Hepatocyte (in vitro differentiated cells): ENCODE measurements around the gene TRIM61. TPM values are rescaled to one million over a fixed set of nuclear protein-coding genes. Genes with fewer than 3 reads are reported as not detected.
"Not testable (repeated sequence)": the region's sequence is repeated elsewhere in the genome, so short reads cannot be mapped to it uniquely, and the experiment has no call there.

Experiments
- DNase-seq: peaks from one replicate; pipeline ENCODE4 v3.0.0-alpha.2; 2016; ENCODE audit warnings: low spot score
- H2AFZ ChIP-seq: fragments of 200-600 bp; sonication (generic); 2 replicates; pipeline ENCODE4 v1.6.0; 2016; ENCODE audit warnings: antibody characterized with exemption, mild to moderate bottlenecking
- H3K27ac ChIP-seq: fragments of 200-600 bp; sonication (generic); 2 replicates; pipeline ENCODE4 v1.5.1; 2016; ENCODE audit warnings: mild to moderate bottlenecking
- H3K27me3 ChIP-seq: fragments of 200-600 bp; sonication (generic); 2 replicates; pipeline ENCODE4 v1.6.1; 2016
- H3K36me3 ChIP-seq: fragments of 200-600 bp; sonication (generic); replicated peaks from 2 replicates; pipeline ENCODE4 v1.5.1; 2016; ENCODE audit warnings: low read depth; ENCODE audit not compliant: insufficient read depth
- H3K4me1 ChIP-seq: fragments of 200-600 bp; sonication (generic); 2 replicates; pipeline ENCODE4 v1.5.1; 2016; ENCODE audit warnings: mild to moderate bottlenecking, moderate library complexity; ENCODE audit not compliant: insufficient read depth
- H3K4me2 ChIP-seq: fragments of 200-600 bp; sonication (generic); 2 replicates; pipeline ENCODE4 v1.6.0; 2016
- H3K4me3 ChIP-seq: fragments of 200-600 bp; sonication (generic); 2 replicates; pipeline ENCODE4 v1.5.1; 2016; ENCODE audit warnings: mild to moderate bottlenecking
- H3K79me2 ChIP-seq: fragments of 200-600 bp; sonication (generic); 2 replicates; pipeline ENCODE4 v1.6.0; 2017; ENCODE audit warnings: mild to moderate bottlenecking
- H3K9me2 ChIP-seq: fragments of 200-600 bp; sonication (generic); replicated peaks from 2 replicates; pipeline ENCODE4 v1.6.0; 2017; ENCODE audit warnings: mild to moderate bottlenecking; ENCODE audit not compliant: insufficient read depth
- H3K9me3 ChIP-seq: fragments of 200-600 bp; sonication (generic); 2 replicates; pipeline ENCODE4 v1.5.1; 2016; ENCODE audit warnings: low read depth, mild to moderate bottlenecking
- H4K20me1 ChIP-seq: fragments of 200-600 bp; sonication (generic); 2 replicates; pipeline ENCODE4 v1.6.0; 2016; ENCODE audit warnings: mild to moderate bottlenecking; ENCODE audit not compliant: insufficient read depth, poor library complexity, severe bottlenecking
- EZH2 ChIP-seq: fragments of 200-600 bp; sonication (generic); IDR thresholded peaks from 2 replicates; pipeline ENCODE4 v1.6.1; 2016; ENCODE audit warnings: antibody characterized with exemption, mild to moderate bottlenecking, borderline replicate concordance
- EZH2phosphoT487 ChIP-seq: fragments of 200-600 bp; sonication (generic); IDR thresholded peaks from one replicate; pipeline ENCODE4 v1.6.1; 2018; ENCODE audit warnings: antibody characterized with exemption, mild to moderate bottlenecking, low read depth, moderate library complexity; ENCODE audit not compliant: unreplicated experiment, severe bottlenecking
- WGBS: methylation state at CpG from one replicate; pipeline ENCODE4 v1.1.6; 2016; ENCODE audit warnings: low lambda C conversion rate; ENCODE audit errors: missing lambda C conversion rate; 5-methylcytosine and 5-hydroxymethylcytosine counted together
- polyA plus RNA-seq: library from polyadenylated mRNA; unstranded; fragments of >200 nt; fragmentation: Nextera tagmentation; extraction: Ambion mirVana; gene quantifications from 2 replicates; pipeline ENCODE4 v1.2.1, GENCODE V29; 2016
- total RNA-seq: library from RNA; depleted of rRNA; stranded (reverse); fragments of >200 nt; gene quantifications from 2 replicates; pipeline ENCODE4 v1.2.3, GENCODE V29; 2014
- TF ChIP-seq, protein P1 (sequence below): fragments of 200-600 bp; sonication (generic); IDR thresholded peaks from 2 replicates; pipeline ENCODE4 v1.5.1; 2016; ENCODE audit warnings: antibody characterized with exemption, mild to moderate bottlenecking; ENCODE audit not compliant: poor library complexity

The TRIM61 gene
- total and polyA plus RNA-seq, 2 experiments from 2014 or later = not detected

DNA sequence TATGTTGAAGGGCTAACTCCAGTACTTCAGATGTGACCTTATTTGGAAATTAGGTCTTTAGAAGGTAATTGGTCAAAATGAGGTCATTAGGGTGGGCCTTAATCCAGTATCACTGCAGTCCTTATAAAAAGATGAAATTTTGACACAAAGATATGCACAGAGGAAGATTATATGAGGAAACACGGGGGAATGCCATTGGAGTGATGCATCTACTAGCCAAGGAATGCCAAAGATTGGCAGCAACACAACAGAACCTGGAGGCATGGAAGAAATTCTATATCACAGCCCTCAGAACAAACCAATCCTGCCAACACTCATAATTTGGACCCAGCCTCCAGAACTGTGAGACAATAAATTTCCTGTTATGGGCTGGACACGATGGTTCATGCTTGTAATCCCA is 17.6 kb downstream of the TRIM61 start:
- DNase-seq = no peak
- Histone ChIP-seq H4K20me1 (no peaks in the 10 kb centered on the region), H3K36me3 (no peaks in the 10 kb centered on the region), H2AFZ (no peak overlapping the region), H3K27me3 (no peaks in the 10 kb centered on the region), H3K9me3 (no peaks in the 10 kb centered on the region), H3K4me1 (peaks cover 3% of the 10 kb centered on the region), H3K4me2 (no peak overlapping the region), H3K4me3 (no peak overlapping the region), H3K79me2 (peaks cover 3% of the 10 kb centered on the region), H3K27ac (no peak overlapping the region), H3K9me2 (no peaks in the 10 kb centered on the region)
- TF ChIP-seq EZH2phosphoT487 (no peak), EZH2 (no peak)
- TF ChIP-seq, protein P1, sequence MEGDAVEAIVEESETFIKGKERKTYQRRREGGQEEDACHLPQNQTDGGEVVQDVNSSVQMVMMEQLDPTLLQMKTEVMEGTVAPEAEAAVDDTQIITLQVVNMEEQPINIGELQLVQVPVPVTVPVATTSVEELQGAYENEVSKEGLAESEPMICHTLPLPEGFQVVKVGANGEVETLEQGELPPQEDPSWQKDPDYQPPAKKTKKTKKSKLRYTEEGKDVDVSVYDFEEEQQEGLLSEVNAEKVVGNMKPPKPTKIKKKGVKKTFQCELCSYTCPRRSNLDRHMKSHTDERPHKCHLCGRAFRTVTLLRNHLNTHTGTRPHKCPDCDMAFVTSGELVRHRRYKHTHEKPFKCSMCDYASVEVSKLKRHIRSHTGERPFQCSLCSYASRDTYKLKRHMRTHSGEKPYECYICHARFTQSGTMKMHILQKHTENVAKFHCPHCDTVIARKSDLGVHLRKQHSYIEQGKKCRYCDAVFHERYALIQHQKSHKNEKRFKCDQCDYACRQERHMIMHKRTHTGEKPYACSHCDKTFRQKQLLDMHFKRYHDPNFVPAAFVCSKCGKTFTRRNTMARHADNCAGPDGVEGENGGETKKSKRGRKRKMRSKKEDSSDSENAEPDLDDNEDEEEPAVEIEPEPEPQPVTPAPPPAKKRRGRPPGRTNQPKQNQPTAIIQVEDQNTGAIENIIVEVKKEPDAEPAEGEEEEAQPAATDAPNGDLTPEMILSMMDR = no peak
- WGBS = 92% methylated on average over 2 of the region's 2 CpGs

GRCh38 chr4:164959421-164959820 is 18.0 kb downstream of the TRIM61 start:
- H3K27ac ChIP-seq, H3K4me1 ChIP-seq, H3K9me2 ChIP-seq, H3K4me3 ChIP-seq, H3K9me3 ChIP-seq, H4K20me1 ChIP-seq, H3K36me3 ChIP-seq, H2AFZ ChIP-seq, H3K79me2 ChIP-seq, H3K27me3 ChIP-seq, H3K4me2 ChIP-seq, DNase-seq: not testable (repeated sequence)
- WGBS = 64% methylated on average over 2 of the region's 3 CpGs

DNA sequence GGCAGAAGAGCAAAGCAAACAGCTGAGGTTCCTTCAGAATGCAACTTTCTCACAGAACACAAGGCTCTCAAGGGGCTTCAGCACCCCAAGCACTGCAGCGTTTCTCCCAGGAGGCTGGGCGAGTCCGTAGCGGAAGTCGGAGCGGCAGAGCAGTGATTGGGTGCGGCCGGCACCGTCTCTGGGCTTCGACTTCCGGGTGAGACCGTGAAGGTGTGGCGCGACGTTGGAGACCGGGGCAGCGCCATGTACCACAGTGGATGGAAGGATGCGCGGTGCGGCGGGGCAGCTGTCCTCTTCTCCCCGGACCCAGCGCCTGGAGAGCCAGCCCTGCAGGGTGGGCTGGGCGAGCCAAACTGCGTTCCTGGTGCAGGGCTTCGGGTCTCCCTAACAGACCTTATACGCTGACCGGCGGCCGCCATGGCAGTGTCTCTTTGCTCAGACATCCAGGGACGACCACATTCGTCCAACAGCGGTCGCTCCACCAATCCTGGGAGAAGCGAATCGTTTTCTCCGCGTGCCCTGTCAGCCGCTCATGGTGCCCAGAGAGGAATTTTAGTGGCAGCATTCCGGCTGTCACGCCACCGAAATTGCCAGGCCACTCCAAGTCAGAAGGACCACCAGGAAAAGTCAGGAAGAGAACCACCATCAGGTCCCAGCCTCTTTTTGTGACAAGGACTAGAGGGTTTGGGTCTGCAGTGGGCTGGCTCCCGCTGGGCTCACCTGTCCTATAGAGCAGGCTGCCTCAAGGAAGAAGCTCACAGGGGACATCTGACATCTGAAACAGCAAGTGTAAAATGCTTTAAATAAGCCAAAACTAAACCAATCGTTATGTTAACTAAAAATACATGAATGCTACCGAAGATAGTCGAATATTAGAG is 20.5 kb downstream of the TRIM61 start:
- Histone ChIP-seq H3K9me2 (no peaks in the 10 kb centered on the region), H3K79me2 (peaks cover 3% of the 10 kb centered on the region), H3K27me3 (no peaks in the 10 kb centered on the region), H3K4me1 (peaks cover 3% of the 10 kb centered on the region), H3K4me3 (peak overlapping the region; percentile 37), H3K36me3 (no peaks in the 10 kb centered on the region), H2AFZ (peak overlapping the region; percentile 87), H4K20me1 (no peaks in the 10 kb centered on the region), H3K4me2 (peak overlapping the region; percentile 80), H3K27ac (peak overlapping the region; percentile 72), H3K9me3 (no peaks in the 10 kb centered on the region)
- DNase-seq = peak; percentile 90
- TF ChIP-seq, protein P1 = no peak
- TF ChIP-seq EZH2phosphoT487 = no peak
- peak; percentile 47 for TF ChIP-seq EZH2
- 9% methylated on average over 46 of the region's 46 CpGs for WGBS

DNA sequence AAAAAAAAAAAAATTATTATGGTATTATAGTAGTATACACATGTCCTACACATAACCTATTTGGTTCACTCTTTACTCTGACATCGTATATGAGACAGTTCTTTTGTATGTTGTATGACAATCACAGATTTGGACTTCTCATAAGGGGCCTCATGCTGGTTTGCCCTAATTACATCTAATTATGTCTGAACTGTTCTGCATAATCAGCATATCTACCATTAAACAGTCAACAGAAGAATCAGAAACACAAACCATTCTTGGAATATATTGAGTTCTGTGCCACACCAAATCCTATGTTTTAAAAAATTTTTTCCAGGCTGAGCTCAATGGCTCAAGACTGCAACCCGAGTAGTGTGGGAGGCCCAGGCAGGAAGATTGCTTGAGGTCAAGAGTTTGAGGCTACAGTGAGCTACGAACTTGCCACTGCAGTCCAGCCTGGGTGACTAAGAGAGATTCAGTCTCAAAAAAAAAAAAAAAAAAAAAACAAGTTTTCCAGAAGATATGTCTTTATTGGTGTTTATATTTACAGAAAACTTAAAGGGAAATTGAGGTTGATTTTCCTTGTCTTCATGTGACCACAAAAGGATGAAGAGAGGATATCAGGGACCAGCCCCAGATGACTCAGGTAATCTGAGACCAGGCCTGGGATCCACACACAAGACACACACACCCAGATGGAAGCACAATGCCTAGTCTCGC is 22.2 kb downstream of the TRIM61 start:
- WGBS = 93% methylated on average over 4 of the region's 4 CpGs
- no peak for DNase-seq
- H3K9me3 ChIP-seq = no peaks in the 10 kb centered on the region
- no peak overlapping the region for H3K27ac ChIP-seq
- H3K4me2 ChIP-seq = no peak overlapping the region
- H3K4me1 ChIP-seq = peaks cover 3% of the 10 kb centered on the region
- H3K79me2 ChIP-seq = peaks cover 3% of the 10 kb centered on the region
- no peaks in the 10 kb centered on the region for H3K27me3 ChIP-seq
- H4K20me1 ChIP-seq = no peaks in the 10 kb centered on the region
- H2AFZ ChIP-seq = no peak overlapping the region
- no peaks in the 10 kb centered on the region for H3K9me2 ChIP-seq
- H3K4me3 ChIP-seq = no peak overlapping the region
- H3K36me3 ChIP-seq = no peaks in the 10 kb centered on the region
- TF ChIP-seq EZH2 = no peak
- TF ChIP-seq, protein P1 = no peak
- TF ChIP-seq EZH2phosphoT487 = no peak
